Liver (tissue), 9 donors: ENCODE data around the gene CACNA1B. TPM values are rescaled to one million over a fixed set of nuclear protein-coding genes. Genes with fewer than 3 reads are reported as not detected.
A peak's percentile ranks its signal among the peaks of the same experiment; 100 is the strongest.

Experiments
- DNase-seq: peaks from one replicate; pipeline ENCODE4 v3.0.0-alpha.2; 2017; ENCODE audit warnings: low spot score
- H3K27ac ChIP-seq, 2 donors: one replicate each; pipeline ENCODE4 v1.7.0; 2013; ENCODE audit warnings: inconsistent platforms in 2 of 2, low read length in 2 of 2, control low read depth in 1 of 2, low read depth in 1 of 2, mild to moderate bottlenecking in 1 of 2
- H3K27me3 ChIP-seq, 4 donors: one replicate each; pipeline versions ENCODE4 v1.6.1 to v1.7.0; 2013; ENCODE audit warnings: low read length in 3 of 4, inconsistent platforms in 1 of 4, mild to moderate bottlenecking in 1 of 4, moderate library complexity in 1 of 4; ENCODE audit not compliant: control insufficient read depth in 4 of 4, insufficient read depth in 4 of 4
- H3K36me3 ChIP-seq, 4 donors: one replicate each; pipeline versions ENCODE4 v1.6.1 to v1.7.0; 2013; ENCODE audit warnings: low read length in 3 of 4, mild to moderate bottlenecking in 3 of 4, low read depth in 1 of 4, moderate library complexity in 1 of 4; ENCODE audit not compliant: control insufficient read depth in 4 of 4, insufficient read depth in 3 of 4
- H3K4me1 ChIP-seq, 4 donors: one replicate each; pipeline versions ENCODE4 v1.6.1 to v1.7.0; 2013; ENCODE audit warnings: low read length in 3 of 4, mild to moderate bottlenecking in 3 of 4, moderate library complexity in 1 of 4; ENCODE audit not compliant: control insufficient read depth in 4 of 4, insufficient read depth in 4 of 4
- H3K4me3 ChIP-seq, 3 donors: one replicate each; pipeline versions ENCODE4 v1.6.1 to v1.7.0; 2013; ENCODE audit warnings: low read length in 3 of 3, control low read depth in 1 of 3, low read depth in 1 of 3, mild to moderate bottlenecking in 1 of 3
- H3K9ac ChIP-seq, 2 donors: one replicate each; pipeline ENCODE4 v1.7.0; 2013; ENCODE audit warnings: low read length in 2 of 2, mild to moderate bottlenecking in 2 of 2, moderate library complexity in 2 of 2, control low read depth in 1 of 2, low read depth in 1 of 2
- H3K9me3 ChIP-seq, 4 donors: one replicate each; pipeline versions ENCODE4 v1.6.1 to v1.7.0; 2013; ENCODE audit warnings: low read length in 3 of 4; ENCODE audit not compliant: control insufficient read depth in 4 of 4
- ATF3 ChIP-seq: IDR thresholded peaks from 2 replicates; pipeline ENCODE4 v1.6.1; 2016; ENCODE audit warnings: antibody characterized with exemption
- CTCF ChIP-seq: fragments of 150-350 bp; IDR thresholded peaks from 2 replicates; pipeline ENCODE4 v1.5.1; 2017; ENCODE audit warnings: improper control_type of control experiment, low read depth, low read length; ENCODE audit not compliant: missing input control
- EGR1 ChIP-seq, 2 donors: IDR thresholded peaks; 2 replicates each; pipeline ENCODE4 v1.6.1; 2016 to 2018; ENCODE audit warnings: antibody characterized with exemption in 2 of 2, low read depth in 2 of 2
- FOXA2 ChIP-seq: IDR thresholded peaks from 2 replicates; pipeline ENCODE4 v1.6.1; 2016; ENCODE audit warnings: antibody characterized with exemption
- GABPA ChIP-seq, 2 donors: IDR thresholded peaks in 1 of 2; conservative IDR thresholded peaks in 1 of 2; 2 replicates each; pipeline ENCODE4 v1.6.1; 2016; ENCODE audit warnings: antibody characterized with exemption in 2 of 2, mild to moderate bottlenecking in 1 of 2, moderate library complexity in 1 of 2
- HNF4G ChIP-seq: IDR thresholded peaks from 2 replicates; pipeline ENCODE4 v1.6.1; 2016; ENCODE audit warnings: antibody characterized with exemption
- JUND ChIP-seq, 2 donors: IDR thresholded peaks; 2 replicates each; pipeline ENCODE4 v1.6.1; 2016; ENCODE audit warnings: antibody characterized with exemption in 2 of 2
- MAX ChIP-seq: IDR thresholded peaks from 2 replicates; pipeline ENCODE4 v1.6.1; 2016; ENCODE audit warnings: antibody characterized with exemption
- NR2F2 ChIP-seq: IDR thresholded peaks from 2 replicates; pipeline ENCODE4 v1.6.1; 2016; ENCODE audit warnings: antibody characterized with exemption
- RAD21 ChIP-seq, 2 donors: IDR thresholded peaks; 2 replicates each; pipeline ENCODE4 v1.6.1; 2016; ENCODE audit warnings: antibody characterized with exemption in 2 of 2, mild to moderate bottlenecking in 2 of 2
- REST ChIP-seq: IDR thresholded peaks from 2 replicates; pipeline ENCODE4 v1.6.1; 2016; ENCODE audit warnings: antibody characterized with exemption, mild to moderate bottlenecking
- RXRA ChIP-seq, 2 donors: IDR thresholded peaks; 2 replicates each; pipeline ENCODE4 v1.6.1; 2017 to 2018; ENCODE audit warnings: antibody characterized with exemption in 2 of 2, mild to moderate bottlenecking in 1 of 2
- SP1 ChIP-seq: IDR thresholded peaks from 2 replicates; pipeline ENCODE4 v1.6.1; 2018; ENCODE audit warnings: antibody characterized with exemption, mild to moderate bottlenecking
- TAF1 ChIP-seq: conservative IDR thresholded peaks from 2 replicates; pipeline ENCODE4 v1.6.1; 2016; ENCODE audit warnings: antibody characterized with exemption, mild to moderate bottlenecking
- YY1 ChIP-seq: IDR thresholded peaks from 2 replicates; pipeline ENCODE4 v1.6.1; 2016; ENCODE audit warnings: antibody characterized with exemption, mild to moderate bottlenecking
- ZBTB33 ChIP-seq: IDR thresholded peaks from 2 replicates; pipeline ENCODE4 v1.6.1; 2016; ENCODE audit warnings: antibody characterized with exemption
- WGBS: extraction: QIAGEN DNeasy Blood & Tissue Kit; methylation state at CpG from one replicate; pipeline ENCODE4 v1.1.7; 2013; 5-methylcytosine and 5-hydroxymethylcytosine counted together
- polyA plus RNA-seq, 2 donors: library from polyadenylated mRNA; stranded (reverse) in 1 of 2; unstranded in 1 of 2; fragments of 200-250 nt in 1 of 2; fragments of >200 nt in 1 of 2; fragmentation: Nextera tagmentation in 1 of 2; extraction: Ambion mirVana in 1 of 2; gene quantifications; one replicate each; pipeline versions ENCODE4 v1.2.1 to v1.2.3, GENCODE V29; 2013 to 2015
- total RNA-seq, 2 donors: library from RNA; depleted of rRNA; stranded (reverse); fragments of >200 nt; gene quantifications; one replicate each; pipeline ENCODE4 v1.2.3, GENCODE V29; 2014
- donor health status: healthy.
- donor health status: healthy.
- donor health status: healthy.
- donor health status: healthy.
- donor health status: healthy.

The CACNA1B gene
- total and polyA plus RNA-seq, 4 donors = under 0.01 to 0.05 TPM; not detected in 2

GRCh38 chr9:138105123-138105415, 227.5 kb downstream of the CACNA1B start:
- TF ChIP-seq NR2F2 (no peak), FOXA2 (no peak), ZBTB33 (no peak), TAF1 (no peak), MAX (no peak), EGR1 (IDR thresholded peaks at IDR 0.05; ENCODE audit: low read depth in 2 of 2) (no peak), YY1 (no peak), JUND (IDR thresholded peaks at IDR 0.05) (no peak), RAD21 (IDR thresholded peaks at IDR 0.05) (no peak), HNF4G (no peak), CTCF (no peak), RXRA (IDR thresholded peaks at IDR 0.05) (no peak), GABPA (IDR thresholded peaks at IDR 0.05 in 1 of 2, conservative IDR thresholded peaks at IDR 0.05 in 1 of 2) (no peak)
- DNase-seq = no peak
- Histone ChIP-seq H3K27ac (no peak overlapping the region), H3K27me3 (no peaks in the 10 kb centered on the region), H3K4me1 (no peaks in the 10 kb centered on the region), H3K9me3 (no peaks in the 10 kb centered on the region), H3K36me3 (no peaks in the 10 kb centered on the region), H3K9ac (no peak overlapping the region), H3K4me3 (no peak overlapping the region)
- 75% methylated on average over 2 of the region's 2 CpGs for WGBS

- Histone ChIP-seq H3K4me3 (no peak overlapping the region), H3K27me3 (no peaks in the 10 kb centered on the region), H3K27ac (no peak overlapping the region), H3K9ac (no peak overlapping the region), H3K9me3 (no peaks in the 10 kb centered on the region), H3K4me1 (no peaks in the 10 kb centered on the region), H3K36me3 (no peaks in the 10 kb centered on the region)
- no peak for TF ChIP-seq ATF3
- no peak for TF ChIP-seq MAX
- no peak for TF ChIP-seq SP1
- TF ChIP-seq RAD21 (IDR thresholded peaks at IDR 0.05) = no peak
- no peak for TF ChIP-seq REST
- TF ChIP-seq ZBTB33 = no peak
- TF ChIP-seq CTCF = no peak
- TF ChIP-seq YY1 = no peak
- TF ChIP-seq FOXA2 = no peak
- TF ChIP-seq HNF4G = no peak
- TF ChIP-seq GABPA (IDR thresholded peaks at IDR 0.05 in 1 of 2, conservative IDR thresholded peaks at IDR 0.05 in 1 of 2) = no peak
- WGBS = 87% methylated on average over 26 of the region's 26 CpGs
- DNase-seq = peak; percentile 17
Measured at GRCh38 chr9:138105561-138106505, 228.3 kb downstream of the CACNA1B start.
